Measurements from ENCODE around the gene C4orf50. TPM values are rescaled to one million over a fixed set of nuclear protein-coding genes. Genes with fewer than 3 reads are reported as not detected.

The C4orf50 gene
- total and polyA plus RNA-seq, 4 donors, result under 0.01 to 0.17 TPM; not detected in 2

- DNase-seq (ENCODE audit: low spot score), result no peak
- Histone ChIP-seq H3K9me3 (ENCODE audit: control insufficient read depth in 4 of 4, low read length in 3 of 4) (no peaks in the 10 kb centered on the region), H3K36me3 (ENCODE audit: control insufficient read depth in 4 of 4, insufficient read depth in 3 of 4, low read depth in 1 of 4, low read length in 3 of 4) (no peaks in the 10 kb centered on the region), H3K27me3 (ENCODE audit: control insufficient read depth in 4 of 4, insufficient read depth in 4 of 4, low read length in 3 of 4) (no peaks in the 10 kb centered on the region), H3K9ac (ENCODE audit: low read depth in 1 of 2, low read length in 2 of 2) (no peak overlapping the region), H3K27ac (ENCODE audit: low read depth in 1 of 2, low read length in 2 of 2) (no peak overlapping the region), H3K4me3 (ENCODE audit: low read depth in 1 of 3, low read length in 3 of 3) (no peak overlapping the region), H3K4me1 (ENCODE audit: control insufficient read depth in 4 of 4, insufficient read depth in 4 of 4, low read length in 3 of 4) (no peaks in the 10 kb centered on the region)
- 81% methylated on average over 13 of the region's 13 CpGs for whole genome bisulfite sequencing
- TF ChIP-seq JUND (IDR thresholded peaks at IDR 0.05) (no peak), SP1 (IDR thresholded peaks at IDR 0.05) (no peak), HNF4G (IDR thresholded peaks at IDR 0.05) (no peak), FOXA1 (IDR thresholded peaks at IDR 0.05) (no peak), RAD21 (IDR thresholded peaks at IDR 0.05) (no peak), TAF1 (conservative IDR thresholded peaks at IDR 0.05) (no peak)
Observed at GRCh38 chr4:6043188-6043587, 25.0 kb upstream of the C4orf50 start.

GRCh38 chr4:6042293-6043063, 24.2 kb upstream of the C4orf50 start:
- DNase-seq (ENCODE audit: low spot score), result no peak
- Histone ChIP-seq H3K4me3 (ENCODE audit: low read depth in 1 of 3, low read length in 3 of 3) (no peak overlapping the region), H3K36me3 (ENCODE audit: control insufficient read depth in 4 of 4, insufficient read depth in 3 of 4, low read depth in 1 of 4, low read length in 3 of 4) (no peaks in the 10 kb centered on the region), H3K27ac (ENCODE audit: low read depth in 1 of 2, low read length in 2 of 2) (no peak overlapping the region), H3K9me3 (ENCODE audit: control insufficient read depth in 4 of 4, low read length in 3 of 4) (no peaks in the 10 kb centered on the region), H3K27me3 (ENCODE audit: control insufficient read depth in 4 of 4, insufficient read depth in 4 of 4, low read length in 3 of 4) (no peaks in the 10 kb centered on the region), H3K9ac (ENCODE audit: low read depth in 1 of 2, low read length in 2 of 2) (no peak overlapping the region), H3K4me1 (ENCODE audit: control insufficient read depth in 4 of 4, insufficient read depth in 4 of 4, low read length in 3 of 4) (no peaks in the 10 kb centered on the region)
- TF ChIP-seq JUND (IDR thresholded peaks at IDR 0.05), result no peak
- no peak for TF ChIP-seq REST (IDR thresholded peaks at IDR 0.05)
- TF ChIP-seq CTCF (IDR thresholded peaks at IDR 0.05; ENCODE audit: low read depth, low read length, missing input control), result no peak
- TF ChIP-seq NR2F2 (IDR thresholded peaks at IDR 0.05), result no peak
- TF ChIP-seq RXRA (IDR thresholded peaks at IDR 0.05), result no peak
- no peak for TF ChIP-seq FOXA2 (IDR thresholded peaks at IDR 0.05)
- TF ChIP-seq HNF4A (conservative IDR thresholded peaks at IDR 0.05), result no peak
- TF ChIP-seq ZBTB33 (IDR thresholded peaks at IDR 0.05), result no peak
- TF ChIP-seq TAF1 (conservative IDR thresholded peaks at IDR 0.05), result no peak
- TF ChIP-seq SP1 (IDR thresholded peaks at IDR 0.05), result no peak
- TF ChIP-seq YY1 (IDR thresholded peaks at IDR 0.05), result no peak
- no peak for TF ChIP-seq GABPA (IDR thresholded peaks at IDR 0.05 in 1 of 2, conservative IDR thresholded peaks at IDR 0.05 in 1 of 2)
- TF ChIP-seq RAD21 (IDR thresholded peaks at IDR 0.05), result no peak
- no peak for TF ChIP-seq EGR1 (IDR thresholded peaks at IDR 0.05; ENCODE audit: low read depth in 2 of 2)
- WGBS, result 78% methylated on average over 21 of the region's 21 CpGs
